Esophagus muscularis mucosa (tissue), 4 donors: ENCODE measurements around the gene OAF. TPM values are rescaled to one million over a fixed set of nuclear protein-coding genes. Genes with fewer than 3 reads are reported as not detected.
A peak's percentile ranks its signal among the peaks of the same experiment; 100 is the strongest.

Source experiments
- DNase-seq: peaks from one replicate; pipeline ENCODE4 v3.0.0-alpha.2; 2017; ENCODE audit errors: extremely low spot score
- H3K27ac ChIP-seq, 4 donors: fragments of 200-600 bp; sonication (generic); replicated peaks in 1 of 4; 1 replicate in 3 of 4; 2 replicates in 1 of 4; pipeline ENCODE4 v1.5.1; 2016 to 2019; ENCODE audit warnings: mild to moderate bottlenecking in 1 of 4
- H3K27me3 ChIP-seq, 4 donors: fragments of 200-600 bp; sonication (generic); one replicate each; pipeline versions ENCODE4 v1.5.1 to v1.6.0; 2016 to 2019
- H3K36me3 ChIP-seq, 4 donors: fragments of 200-600 bp; sonication (generic); one replicate each; pipeline ENCODE4 v1.5.1; 2016 to 2019
- H3K4me1 ChIP-seq, 4 donors: fragments of 200-600 bp; sonication (generic); one replicate each; pipeline ENCODE4 v1.5.1; 2016 to 2019
- H3K4me3 ChIP-seq, 4 donors: fragments of 200-600 bp; sonication (generic); 1 replicate in 2 of 4; 2 replicates in 2 of 4; pipeline ENCODE4 v1.5.1; 2016 to 2019; ENCODE audit warnings: mild to moderate bottlenecking in 4 of 4, moderate library complexity in 1 of 4
- H3K9me3 ChIP-seq, 4 donors: fragments of 200-600 bp; sonication (generic); 1 replicate in 3 of 4; 2 replicates in 1 of 4; pipeline ENCODE4 v1.5.1; 2016 to 2019
- EP300 ChIP-seq: sonication (generic); formaldehyde crosslinking; IDR thresholded peaks from one replicate; pipeline ENCODE4 v1.6.1; 2017; ENCODE audit warnings: antibody characterized with exemption
- POLR2A ChIP-seq: fragments of 450-650 bp; IDR thresholded peaks from one replicate; pipeline ENCODE4 v1.6.1; 2017; ENCODE audit warnings: antibody characterized with exemption, moderate library complexity, mild to moderate bottlenecking, low read depth
- POLR2AphosphoS5 ChIP-seq, 2 donors: sonication (generic); formaldehyde crosslinking; IDR thresholded peaks; one replicate each; pipeline ENCODE4 v1.6.1; 2017; ENCODE audit warnings: antibody characterized with exemption in 2 of 2
- WGBS: methylation state at CpG from one replicate; pipeline ENCODE4 v1.1.5; 2018; 5-methylcytosine and 5-hydroxymethylcytosine counted together
- intact Hi-C: fragments of 100-400 bp; cut with DNase I; formaldehyde crosslinking; loops from one replicate; pipeline ENCODE4 v1.15.1; 2023
- total RNA-seq, 4 donors: library from RNA; depleted of rRNA; stranded (reverse); fragments of >200 nt; gene quantifications; one replicate each; pipeline versions ENCODE4 v1.1.0 to v1.2.1, GENCODE V29; 2016
- TF ChIP-seq, protein P1 (sequence below), 3 experiments: fragments of 200-600 bp in 2 of 3; fragments of 450-650 bp in 1 of 3; sonication (generic) in 2 of 3; IDR thresholded peaks; one replicate each; pipeline ENCODE4 v1.5.1; 2017 to 2019; ENCODE audit warnings: antibody characterized with exemption in 3 of 3, mild to moderate bottlenecking in 2 of 3, moderate library complexity in 1 of 3

Gene OAF
- total RNA-seq, 4 donors from 2014 or later, result 30.7 to 66.1 (median 58.1) TPM

DNA sequence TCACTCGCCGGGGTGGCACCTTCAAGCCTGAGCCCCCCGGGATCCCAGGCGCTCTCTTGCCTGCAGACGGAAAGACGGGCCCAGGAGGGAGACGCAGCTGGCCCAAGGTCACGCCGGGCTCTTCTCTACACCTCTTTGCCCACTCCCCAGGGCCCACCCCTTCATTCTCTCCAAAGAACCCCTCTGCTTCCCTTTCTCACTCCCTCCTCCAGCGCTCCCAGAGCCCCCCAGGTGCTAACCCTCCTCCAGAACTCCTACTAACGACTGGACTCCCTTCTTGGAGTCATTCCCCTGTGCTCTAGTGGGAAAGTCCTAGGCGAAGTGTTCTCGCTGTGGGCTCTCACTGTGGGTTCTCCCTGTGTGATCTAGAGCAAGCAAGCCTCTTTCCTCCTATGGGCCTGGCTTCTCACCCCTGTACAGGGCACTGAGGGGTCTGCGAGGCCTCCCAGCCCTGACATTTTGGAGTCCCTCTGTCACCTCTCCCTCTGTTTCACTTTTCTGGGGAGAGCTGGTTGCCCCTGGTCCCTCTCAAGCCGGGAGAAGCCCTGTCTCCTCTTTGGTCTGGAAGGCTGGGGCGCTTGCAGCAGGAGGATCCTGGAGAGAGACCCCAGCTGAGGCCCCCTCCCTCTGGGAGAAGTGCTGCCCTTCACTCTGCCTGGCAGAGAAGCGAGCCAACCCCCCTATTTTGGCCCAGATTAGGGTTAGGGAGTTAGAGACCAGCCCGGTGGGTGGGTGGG is 858 bp downstream of the OAF start:
- H3K4me3 ChIP-seq, result peak overlapping the region; percentile 71 to 91 (median 76)
- DNase-seq, result no peak
- no peaks in the 10 kb centered on the region for H3K9me3 ChIP-seq
- peaks cover 0 to 5% (median 2%) of the 10 kb centered on the region in 4 donors for H3K36me3 ChIP-seq
- H3K27me3 ChIP-seq, result no peaks in the 10 kb centered on the region
- peak overlapping the region; percentile 80 to 84 (median 80) for H3K27ac ChIP-seq
- intact Hi-C loops, result loop anchor here (5.0 kb wide), 1 partner anchor 34 kb away; no protein-coding TSS in a partner anchor
- TF ChIP-seq, protein P1, sequence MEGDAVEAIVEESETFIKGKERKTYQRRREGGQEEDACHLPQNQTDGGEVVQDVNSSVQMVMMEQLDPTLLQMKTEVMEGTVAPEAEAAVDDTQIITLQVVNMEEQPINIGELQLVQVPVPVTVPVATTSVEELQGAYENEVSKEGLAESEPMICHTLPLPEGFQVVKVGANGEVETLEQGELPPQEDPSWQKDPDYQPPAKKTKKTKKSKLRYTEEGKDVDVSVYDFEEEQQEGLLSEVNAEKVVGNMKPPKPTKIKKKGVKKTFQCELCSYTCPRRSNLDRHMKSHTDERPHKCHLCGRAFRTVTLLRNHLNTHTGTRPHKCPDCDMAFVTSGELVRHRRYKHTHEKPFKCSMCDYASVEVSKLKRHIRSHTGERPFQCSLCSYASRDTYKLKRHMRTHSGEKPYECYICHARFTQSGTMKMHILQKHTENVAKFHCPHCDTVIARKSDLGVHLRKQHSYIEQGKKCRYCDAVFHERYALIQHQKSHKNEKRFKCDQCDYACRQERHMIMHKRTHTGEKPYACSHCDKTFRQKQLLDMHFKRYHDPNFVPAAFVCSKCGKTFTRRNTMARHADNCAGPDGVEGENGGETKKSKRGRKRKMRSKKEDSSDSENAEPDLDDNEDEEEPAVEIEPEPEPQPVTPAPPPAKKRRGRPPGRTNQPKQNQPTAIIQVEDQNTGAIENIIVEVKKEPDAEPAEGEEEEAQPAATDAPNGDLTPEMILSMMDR (IDR thresholded peaks at IDR 0.05), result no peak
- TF ChIP-seq POLR2AphosphoS5 (IDR thresholded peaks at IDR 0.05), result no peak
- no peak for TF ChIP-seq EP300
- no peak for TF ChIP-seq POLR2A
- H3K4me1 ChIP-seq, result peaks cover 35 to 84% (median 76%) of the 10 kb centered on the region in 4 donors
- 30% methylated on average over 15 of the region's 18 CpGs for whole genome bisulfite sequencing

DNA sequence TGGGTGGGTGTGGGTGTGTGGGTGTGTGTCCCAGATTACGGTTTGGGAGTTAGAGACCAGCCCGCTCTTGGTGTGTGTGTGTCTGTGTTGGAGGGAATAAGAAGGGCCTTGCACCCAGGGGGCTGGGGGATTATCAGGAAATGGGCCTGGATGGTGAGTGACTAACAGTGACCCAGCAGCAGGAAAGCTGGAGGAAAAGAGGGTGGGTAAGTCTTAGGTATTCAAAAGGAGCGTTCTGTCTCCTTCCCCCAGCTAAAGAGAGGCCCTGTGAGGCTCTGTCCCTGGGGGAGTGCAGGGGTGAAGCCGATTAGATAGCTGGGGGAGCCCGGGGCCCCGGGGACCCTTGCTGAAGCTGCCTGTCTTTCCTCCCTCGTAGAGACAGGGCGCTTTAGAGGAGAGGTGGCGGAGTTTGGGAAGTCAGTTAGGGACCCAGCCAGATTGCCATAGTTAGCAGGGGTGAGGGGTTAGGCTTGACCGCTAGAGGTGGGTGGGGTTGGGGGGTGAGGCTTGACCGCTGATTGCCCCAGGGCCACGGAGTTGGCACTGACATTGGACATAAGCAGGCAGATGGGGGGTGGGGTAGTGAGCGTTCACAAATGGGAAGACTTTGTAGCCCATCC is 1.5 kb downstream of the OAF start:
- Histone ChIP-seq H3K27me3 (no peaks in the 10 kb centered on the region), H3K4me3 (peak overlapping the region; percentile 71 to 91 (median 76)), H3K4me1 (peaks cover 40 to 88% (median 83%) of the 10 kb centered on the region in 4 donors), H3K36me3 (peaks cover 0 to 5% (median 2%) of the 10 kb centered on the region in 4 donors), H3K9me3 (no peaks in the 10 kb centered on the region), H3K27ac (peak overlapping the region; percentile 80 to 84 (median 80))
- WGBS, result 65% methylated on average over 12 of the region's 13 CpGs
- intact Hi-C loops, result loop anchor here (5.0 kb wide), 1 partner anchor 35 kb away; no protein-coding TSS in a partner anchor
- TF ChIP-seq POLR2A (no peak), EP300 (no peak), POLR2AphosphoS5 (IDR thresholded peaks at IDR 0.05) (no peak)
- TF ChIP-seq, protein P1 (IDR thresholded peaks at IDR 0.05), result no peak
- no peak for DNase-seq

DNA sequence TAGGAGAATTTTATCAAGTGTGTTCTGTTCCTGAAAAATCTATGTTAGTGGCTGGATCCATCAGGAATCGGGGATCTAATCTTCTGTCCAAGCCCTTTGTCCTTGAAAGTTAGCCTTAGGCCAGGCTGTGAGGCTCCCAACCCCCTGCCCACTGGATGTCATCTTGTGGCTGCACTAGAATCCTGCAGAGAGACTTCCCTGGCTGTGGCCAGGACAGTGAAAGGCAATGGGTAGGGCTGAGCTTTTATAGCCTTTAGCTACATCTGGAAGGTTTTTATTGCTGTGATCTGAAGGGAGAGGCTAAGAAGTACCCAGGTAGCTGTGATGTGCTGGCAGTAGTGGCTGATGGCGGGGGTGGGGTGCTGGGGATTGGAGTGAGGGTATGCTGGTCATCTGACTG is 2.1 kb downstream of the OAF start:
- H3K27me3 ChIP-seq, result no peaks in the 10 kb centered on the region
- WGBS, result 83% methylated on average over 1 of the region's 2 CpGs
- no peaks in the 10 kb centered on the region for H3K9me3 ChIP-seq
- H3K4me1 ChIP-seq, result peaks cover 45 to 88% (median 84%) of the 10 kb centered on the region in 4 donors
- peak overlapping the region; percentile 71 to 91 (median 76) for H3K4me3 ChIP-seq
- peak overlapping the region; percentile 80 to 84 (median 80) for H3K27ac ChIP-seq
- TF ChIP-seq, protein P1 (IDR thresholded peaks at IDR 0.05), result no peak
- TF ChIP-seq EP300 (no peak), POLR2AphosphoS5 (IDR thresholded peaks at IDR 0.05) (no peak), POLR2A (no peak)
- no peak for DNase-seq
- intact Hi-C loops, result loop anchor here (5.0 kb wide), 1 partner anchor 36 kb away; no protein-coding TSS in a partner anchor
- peaks cover 0 to 5% (median 2%) of the 10 kb centered on the region in 4 donors for H3K36me3 ChIP-seq

DNA sequence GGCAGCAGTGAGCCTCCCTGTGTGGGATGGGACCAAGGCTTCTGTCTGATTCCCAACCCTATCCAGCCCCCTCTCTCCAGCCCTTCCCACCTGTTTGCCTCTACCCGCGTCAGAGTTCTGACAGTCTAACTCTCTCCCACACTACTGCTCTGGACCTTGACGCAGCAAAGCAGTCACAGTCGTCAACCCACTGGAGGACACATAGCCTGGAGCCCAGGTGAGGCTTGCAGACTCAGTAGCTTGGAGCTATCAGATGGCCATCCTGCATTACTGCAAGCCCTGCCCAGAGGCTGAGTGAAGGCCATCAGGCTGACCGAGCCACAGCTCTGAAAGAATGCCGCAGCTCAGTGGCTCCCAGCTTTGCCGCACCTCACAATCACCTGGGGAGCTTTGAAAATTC is 3.7 kb downstream of the OAF start:
- peaks cover 37 to 88% (median 85%) of the 10 kb centered on the region in 4 donors for H3K4me1 ChIP-seq
- no peak overlapping the region for H3K4me3 ChIP-seq
- no peaks in the 10 kb centered on the region for H3K27me3 ChIP-seq
- no peaks in the 10 kb centered on the region for H3K9me3 ChIP-seq
- TF ChIP-seq EP300 (no peak), POLR2AphosphoS5 (IDR thresholded peaks at IDR 0.05) (no peak), POLR2A (no peak)
- TF ChIP-seq, protein P1 (IDR thresholded peaks at IDR 0.05), result no peak
- peak overlapping the region in 3 of 4 donors; percentile 40 to 78 (median 54) for H3K27ac ChIP-seq
- DNase-seq, result no peak
- intact Hi-C loops, result loop anchor here (5.0 kb wide), 1 partner anchor 37 kb away; no protein-coding TSS in a partner anchor
- WGBS, result 83% methylated on average over 6 of the region's 7 CpGs
- peaks cover 0 to 5% (median 2%) of the 10 kb centered on the region in 4 donors for H3K36me3 ChIP-seq
